ENCODE results near the gene PLCL1. TPM values are rescaled to one million over a fixed set of nuclear protein-coding genes. Genes with fewer than 3 reads are reported as not detected.

Gene PLCL1
- total RNA-seq, 3 donors from 2014 or later: 1.6 to 10.6 (median 2.0) TPM

- no peak for ATAC-seq
- intact Hi-C loops (cut with DNase I, micrococcal nuclease): no loop called here
- no peak overlapping the region for H3K4me3 ChIP-seq
- H3K9me3 ChIP-seq: no peaks in the 10 kb centered on the region
- H3K36me3 ChIP-seq (ENCODE audit: low read depth): no peaks in the 10 kb centered on the region
- no peak for DNase-seq
- no peaks in the 10 kb centered on the region for H3K4me1 ChIP-seq (ENCODE audit: low read depth)
- TF ChIP-seq, protein P1, sequence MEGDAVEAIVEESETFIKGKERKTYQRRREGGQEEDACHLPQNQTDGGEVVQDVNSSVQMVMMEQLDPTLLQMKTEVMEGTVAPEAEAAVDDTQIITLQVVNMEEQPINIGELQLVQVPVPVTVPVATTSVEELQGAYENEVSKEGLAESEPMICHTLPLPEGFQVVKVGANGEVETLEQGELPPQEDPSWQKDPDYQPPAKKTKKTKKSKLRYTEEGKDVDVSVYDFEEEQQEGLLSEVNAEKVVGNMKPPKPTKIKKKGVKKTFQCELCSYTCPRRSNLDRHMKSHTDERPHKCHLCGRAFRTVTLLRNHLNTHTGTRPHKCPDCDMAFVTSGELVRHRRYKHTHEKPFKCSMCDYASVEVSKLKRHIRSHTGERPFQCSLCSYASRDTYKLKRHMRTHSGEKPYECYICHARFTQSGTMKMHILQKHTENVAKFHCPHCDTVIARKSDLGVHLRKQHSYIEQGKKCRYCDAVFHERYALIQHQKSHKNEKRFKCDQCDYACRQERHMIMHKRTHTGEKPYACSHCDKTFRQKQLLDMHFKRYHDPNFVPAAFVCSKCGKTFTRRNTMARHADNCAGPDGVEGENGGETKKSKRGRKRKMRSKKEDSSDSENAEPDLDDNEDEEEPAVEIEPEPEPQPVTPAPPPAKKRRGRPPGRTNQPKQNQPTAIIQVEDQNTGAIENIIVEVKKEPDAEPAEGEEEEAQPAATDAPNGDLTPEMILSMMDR (IDR thresholded peaks at IDR 0.05): no peak
Observed at GRCh38 chr2:197946562-197946961, 142.2 kb downstream of the PLCL1 start.

GRCh38 chr2:197947219-197947757 lies 142.9 kb downstream of the PLCL1 start:
- TF ChIP-seq, protein P1 (IDR thresholded peaks at IDR 0.05): no peak
- Histone ChIP-seq H3K4me3 (no peak overlapping the region), H3K4me1 (ENCODE audit: low read depth) (no peaks in the 10 kb centered on the region), H3K36me3 (ENCODE audit: low read depth) (no peaks in the 10 kb centered on the region), H3K9me3 (no peaks in the 10 kb centered on the region)
- intact Hi-C loops (cut with DNase I, micrococcal nuclease): no loop called here
- no peak for ATAC-seq
- DNase-seq: no peak

- TF ChIP-seq, protein P1 (IDR thresholded peaks at IDR 0.05): no peak
- Histone ChIP-seq H3K4me3 (no peak overlapping the region), H3K36me3 (ENCODE audit: low read depth) (no peaks in the 10 kb centered on the region), H3K9me3 (no peaks in the 10 kb centered on the region), H3K4me1 (ENCODE audit: low read depth) (no peaks in the 10 kb centered on the region)
- no peak for DNase-seq
- ATAC-seq: no peak
- intact Hi-C loops (cut with DNase I, micrococcal nuclease): no loop called here
Observed at GRCh38 chr2:197949224-197949623, 144.8 kb downstream of the PLCL1 start.

DNA sequence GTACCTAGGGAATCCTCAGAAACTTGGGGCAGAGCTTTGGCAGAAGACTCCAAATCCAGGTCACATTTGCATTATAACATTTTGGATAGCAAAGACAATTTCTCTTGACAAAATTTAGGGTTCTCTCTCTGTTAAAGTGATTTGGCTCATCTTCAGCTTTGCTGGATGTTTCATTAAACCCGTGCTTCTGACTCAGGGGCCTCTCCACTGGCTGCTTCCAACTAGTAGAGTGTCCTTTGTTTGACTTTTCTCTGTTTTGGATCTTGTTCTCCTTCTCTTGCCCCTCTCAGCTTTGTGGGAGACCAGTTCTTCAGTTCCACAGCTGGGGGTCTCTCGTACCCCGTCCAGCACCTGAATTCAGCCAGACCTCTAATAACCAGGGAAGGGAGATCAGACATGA lies 145.6 kb downstream of the PLCL1 start:
- Histone ChIP-seq H3K4me1 (ENCODE audit: low read depth) (no peaks in the 10 kb centered on the region), H3K4me3 (no peak overlapping the region), H3K9me3 (no peaks in the 10 kb centered on the region), H3K36me3 (ENCODE audit: low read depth) (no peaks in the 10 kb centered on the region)
- intact Hi-C loops (cut with DNase I, micrococcal nuclease): no loop called here
- no peak for DNase-seq
- TF ChIP-seq, protein P1 (IDR thresholded peaks at IDR 0.05): no peak
- ATAC-seq: no peak

DNA sequence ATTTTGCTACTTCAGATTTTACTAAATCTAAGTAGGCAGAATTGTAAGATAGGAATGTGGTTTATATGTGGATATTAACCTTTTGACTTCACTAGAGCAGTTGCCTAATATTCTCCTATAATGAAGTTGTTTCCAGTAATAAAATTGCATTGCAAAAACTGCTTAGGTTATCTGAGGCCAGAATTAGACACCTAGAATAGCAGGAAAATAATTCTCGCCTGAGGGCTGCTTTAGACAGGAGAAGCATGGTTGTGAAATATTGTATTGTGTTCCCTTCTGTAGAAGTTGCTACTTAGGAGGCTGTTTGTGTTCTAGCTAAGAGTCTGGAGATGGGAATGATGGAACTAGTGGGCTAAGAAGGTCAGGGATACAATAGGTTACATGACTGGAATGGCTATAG lies 146.3 kb downstream of the PLCL1 start:
- TF ChIP-seq, protein P1 (IDR thresholded peaks at IDR 0.05): no peak
- Histone ChIP-seq H3K36me3 (ENCODE audit: low read depth) (no peaks in the 10 kb centered on the region), H3K9me3 (no peaks in the 10 kb centered on the region), H3K4me1 (ENCODE audit: low read depth) (no peaks in the 10 kb centered on the region), H3K4me3 (no peak overlapping the region)
- intact Hi-C loops (cut with DNase I, micrococcal nuclease): no loop called here
- no peak for ATAC-seq
- DNase-seq: no peak

All from mucosa of descending colon (tissue), 3 donors.